ENCODE data around the gene HCN2.

DNA sequence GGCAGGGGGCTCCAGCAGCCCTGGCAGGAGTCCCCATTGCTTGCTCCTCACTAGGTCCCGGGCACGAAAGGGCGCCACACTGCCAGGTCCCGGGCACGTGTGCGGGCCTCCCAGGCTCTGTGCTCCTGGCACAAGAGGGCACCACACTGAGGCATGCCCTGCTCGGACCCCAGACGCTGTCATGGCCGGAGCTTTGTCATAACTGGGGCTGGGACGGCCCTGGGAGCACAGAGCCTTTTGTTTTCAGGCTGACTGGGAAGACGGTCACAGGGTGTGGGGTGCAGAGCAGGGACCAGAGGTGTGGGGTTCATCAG lies 9.9 kb upstream of the HCN2 start:
- TF ChIP-seq, protein P1, sequence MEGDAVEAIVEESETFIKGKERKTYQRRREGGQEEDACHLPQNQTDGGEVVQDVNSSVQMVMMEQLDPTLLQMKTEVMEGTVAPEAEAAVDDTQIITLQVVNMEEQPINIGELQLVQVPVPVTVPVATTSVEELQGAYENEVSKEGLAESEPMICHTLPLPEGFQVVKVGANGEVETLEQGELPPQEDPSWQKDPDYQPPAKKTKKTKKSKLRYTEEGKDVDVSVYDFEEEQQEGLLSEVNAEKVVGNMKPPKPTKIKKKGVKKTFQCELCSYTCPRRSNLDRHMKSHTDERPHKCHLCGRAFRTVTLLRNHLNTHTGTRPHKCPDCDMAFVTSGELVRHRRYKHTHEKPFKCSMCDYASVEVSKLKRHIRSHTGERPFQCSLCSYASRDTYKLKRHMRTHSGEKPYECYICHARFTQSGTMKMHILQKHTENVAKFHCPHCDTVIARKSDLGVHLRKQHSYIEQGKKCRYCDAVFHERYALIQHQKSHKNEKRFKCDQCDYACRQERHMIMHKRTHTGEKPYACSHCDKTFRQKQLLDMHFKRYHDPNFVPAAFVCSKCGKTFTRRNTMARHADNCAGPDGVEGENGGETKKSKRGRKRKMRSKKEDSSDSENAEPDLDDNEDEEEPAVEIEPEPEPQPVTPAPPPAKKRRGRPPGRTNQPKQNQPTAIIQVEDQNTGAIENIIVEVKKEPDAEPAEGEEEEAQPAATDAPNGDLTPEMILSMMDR (conservative IDR thresholded peaks at IDR 0.05; ENCODE audit: low read depth, low read length), result no peak
- no peak for TF ChIP-seq EZH2 (IDR thresholded peaks at IDR 0.05; ENCODE audit: low read length, unreplicated experiment)
